GM19351 (cell line): ENCODE measurements around the gene DCTD.
A peak's percentile ranks its signal among the peaks of the same experiment; 100 is the strongest.

Experiments used
- ATAC-seq: cut with Tn5 transposase; IDR thresholded peaks from one replicate; pipeline ENCODE4 v1.9.1; 2021; ENCODE audit warnings: mild to moderate bottlenecking, moderate library complexity; ENCODE audit not compliant: unreplicated experiment

Gene DCTD

GRCh38 chr4:182917182-182918043, at the start of gene DCTD:
TSS of gene DCTD (minus strand) at chr4:182917386. CDS start at chr4:182915568, 1,818 bp downstream.
- ATAC-seq, result peak; percentile 80

DNA sequence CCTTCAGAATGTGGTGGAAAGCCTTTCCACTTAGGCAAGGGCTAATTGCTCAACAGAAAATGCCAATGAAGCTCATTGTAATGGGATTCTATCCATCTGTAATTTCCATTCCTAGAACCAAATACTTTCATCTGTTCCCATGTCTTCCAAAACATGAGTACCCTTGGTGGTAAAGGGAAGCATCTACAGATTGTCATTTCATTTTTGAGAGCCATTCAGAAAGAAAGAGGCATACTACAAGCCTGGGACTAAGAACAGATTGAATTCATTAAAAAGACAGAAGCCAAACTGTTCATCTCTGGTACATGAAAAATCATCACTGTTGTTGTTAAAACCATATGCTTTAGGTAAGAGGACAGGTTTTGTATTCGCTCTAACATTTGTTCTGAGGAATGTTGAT, 43.6 kb upstream of the DCTD start:
- ATAC-seq, result no peak

GRCh38 chr4:182960228-182960627, 43.0 kb upstream of the DCTD start:
- no peak for ATAC-seq

GRCh38 chr4:182955411-182955810, 38.2 kb upstream of the DCTD start:
- ATAC-seq, result no peak

DNA sequence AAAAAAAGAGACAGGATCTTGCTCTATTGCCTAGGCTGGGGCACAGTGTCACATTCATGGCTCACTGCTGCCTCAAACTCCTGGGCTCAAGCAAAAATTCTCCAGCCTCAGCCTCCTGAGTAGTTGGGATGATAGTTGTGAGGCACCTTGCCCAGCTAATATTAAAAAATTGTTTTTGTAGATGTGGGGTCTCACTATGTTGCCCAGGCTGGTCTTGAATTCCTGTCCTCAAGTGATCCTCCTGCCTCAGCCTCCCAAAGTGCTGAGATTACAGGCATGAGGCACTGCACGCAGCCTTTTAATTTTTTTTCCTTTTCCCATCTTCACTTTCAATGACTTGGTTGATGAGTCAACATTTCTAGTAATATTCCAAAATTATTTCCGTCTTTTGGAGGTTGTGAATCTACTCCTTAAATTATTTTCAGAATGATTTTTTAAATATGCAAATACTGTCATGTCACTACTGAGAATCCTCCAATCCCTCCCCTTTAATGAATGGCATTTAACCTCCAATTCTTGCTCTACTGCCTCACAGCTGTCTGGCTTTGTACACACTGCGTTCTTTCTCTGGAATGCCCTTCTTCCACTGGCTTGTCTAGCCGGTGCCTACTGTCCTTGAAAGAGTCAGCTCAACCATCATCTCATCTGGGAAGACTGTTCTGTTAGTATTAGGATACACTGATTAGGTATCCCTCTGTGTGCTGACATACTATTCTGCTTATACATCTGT, 27.5 kb upstream of the DCTD start:
- no peak for ATAC-seq

- ATAC-seq, result no peak
Measured at GRCh38 chr4:182939680-182940079, 22.5 kb upstream of the DCTD start.

- ATAC-seq, result peak; percentile 98
Measured at GRCh38 chr4:182938205-182938645, 21.0 kb upstream of the DCTD start.

GRCh38 chr4:182937268-182938204, 20.4 kb upstream of the DCTD start:
- ATAC-seq, result peak; percentile 34

DNA sequence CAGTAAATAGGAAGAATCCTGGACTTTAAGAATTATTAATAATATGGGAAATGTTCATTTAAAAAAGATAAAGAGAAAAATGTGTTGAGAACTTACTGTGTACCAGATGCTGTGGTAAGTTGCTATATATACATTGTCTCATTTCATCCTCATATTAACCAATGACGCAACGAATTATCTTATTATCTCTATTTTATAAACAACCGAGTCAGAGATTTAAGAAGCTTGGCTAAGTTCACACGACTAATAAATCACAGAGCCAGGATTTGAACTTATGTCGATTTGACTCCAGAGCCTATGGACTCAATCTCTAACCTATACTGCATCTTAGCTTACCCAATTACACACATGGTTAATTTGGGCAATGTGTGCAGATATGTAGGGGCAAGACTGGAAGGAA, 15.5 kb upstream of the DCTD start:
- no peak for ATAC-seq

- no peak for ATAC-seq
Measured at GRCh38 chr4:182931691-182932345, 14.6 kb upstream of the DCTD start.

GRCh38 chr4:182930889-182931288, 13.7 kb upstream of the DCTD start:
- no peak for ATAC-seq

- no peak for ATAC-seq
Measured at GRCh38 chr4:182929296-182929695, 12.1 kb upstream of the DCTD start.

DNA sequence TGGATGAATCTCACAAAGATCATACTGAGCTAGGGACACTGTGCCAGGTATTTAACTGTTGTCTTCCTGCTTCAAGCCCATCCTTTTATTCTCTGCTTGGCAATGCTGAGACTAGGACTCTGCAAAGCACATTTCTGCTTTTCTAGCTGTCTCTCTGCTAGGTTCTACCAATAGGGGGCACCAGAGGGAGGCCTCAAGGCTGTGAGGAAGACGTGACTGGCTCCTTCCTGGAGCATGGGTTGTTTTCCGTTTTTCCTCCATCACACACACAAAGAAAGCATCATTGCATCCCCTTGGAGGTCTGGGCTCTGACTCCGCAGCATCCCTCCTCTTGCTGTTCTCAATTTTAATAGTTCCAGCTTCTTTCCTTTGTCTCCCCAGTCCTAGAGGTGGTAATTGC, 10.9 kb upstream of the DCTD start:
- ATAC-seq, result no peak

- ATAC-seq, result no peak
Measured at GRCh38 chr4:182927505-182927904, 10.3 kb upstream of the DCTD start.

DNA sequence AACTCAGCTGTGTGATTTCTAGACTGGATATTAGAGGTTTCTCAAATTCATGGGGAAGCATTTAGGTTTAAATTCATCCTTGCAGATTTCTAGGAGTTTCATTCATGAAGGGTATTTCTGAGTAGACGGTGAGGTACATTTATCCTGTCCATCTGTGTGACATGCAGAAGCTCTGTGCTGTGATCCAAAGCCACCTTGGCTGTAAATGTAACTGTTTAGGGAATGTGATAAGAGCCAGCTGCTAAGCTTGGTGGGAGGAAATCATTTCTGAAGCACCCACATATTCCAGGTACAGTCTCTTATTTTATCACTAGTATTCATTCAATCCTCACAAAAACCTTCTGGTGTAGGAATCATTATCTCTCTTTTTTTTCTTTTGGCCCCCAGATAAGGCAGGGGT, 8.7 kb upstream of the DCTD start:
- no peak for ATAC-seq

- peak; percentile 100 for ATAC-seq
Measured at GRCh38 chr4:182925298-182925757, 8.1 kb upstream of the DCTD start.

GRCh38 chr4:182924497-182924896, 7.3 kb upstream of the DCTD start:
- ATAC-seq, result no peak

- ATAC-seq, result no peak
Measured at GRCh38 chr4:182923796-182924340, 6.7 kb upstream of the DCTD start.

GRCh38 chr4:182923366-182923765, 6.2 kb upstream of the DCTD start:
- no peak for ATAC-seq
